Head of caudate nucleus (tissue), 42 donors: Measurements from ENCODE around the gene MEN1.

Source experiments
- DNase-seq, 42 donors: peaks; one replicate each; pipeline versions ENCODE4 v3.0.0 to v3.0.0-alpha.2; 2020 to 2021; ENCODE audit warnings: mixed read lengths in 7 of 42
- intact Hi-C: fragments of 100-400 bp; cut with DNase I; formaldehyde crosslinking; loops from one replicate; pipeline ENCODE4 v1.15.0; 2022

MEN1 gene

GRCh38 chr11:64810271-64810890 lies at the start of gene MEN1:
MEN1 (minus strand) TSS chr11:64810551; CDS start chr11:64810109, 442 bp downstream.
- intact Hi-C loops = no loop called here

GRCh38 chr11:64859542-64860414 lies 49.4 kb upstream of the MEN1 start:
- intact Hi-C loops = no loop called here
- no peak for DNase-seq

More at GRCh38 chr11:64810271-64810890, at the start of gene MEN1:
- peak; percentile 90 to 99 (median 97) for DNase-seq

- intact Hi-C loops = no loop called here
These were observed 48.3 kb upstream of the MEN1 start for GRCh38 chr11:64858467-64859263.

DNA sequence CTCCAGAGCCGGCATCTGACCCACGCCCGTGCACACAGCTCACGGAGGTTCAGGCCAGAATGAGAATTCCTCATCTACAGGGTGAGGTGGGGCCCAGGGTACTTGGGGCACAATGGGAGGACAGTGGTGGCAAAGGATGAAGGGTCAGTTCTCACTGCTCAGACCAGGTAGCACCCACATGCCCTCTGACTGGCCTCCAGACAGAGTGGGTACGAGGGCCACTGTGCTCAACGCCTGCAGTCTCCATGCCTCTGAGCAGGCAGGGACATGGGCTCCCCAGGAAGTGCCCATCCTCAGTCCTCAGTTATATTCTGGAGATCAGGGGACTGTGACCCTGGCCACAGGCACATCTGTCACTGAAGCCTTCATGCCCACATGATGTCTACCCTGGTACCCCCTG lies 47.1 kb upstream of the MEN1 start:
- no peak for DNase-seq
- intact Hi-C loops = no loop called here

More at GRCh38 chr11:64858467-64859263, 48.3 kb upstream of the MEN1 start:
- DNase-seq = no peak

GRCh38 chr11:64856382-64857227 lies 46.3 kb upstream of the MEN1 start:
- intact Hi-C loops = no loop called here
- peak in 20 of 42 donors; percentile 19 to 73 (median 45) for DNase-seq

DNA sequence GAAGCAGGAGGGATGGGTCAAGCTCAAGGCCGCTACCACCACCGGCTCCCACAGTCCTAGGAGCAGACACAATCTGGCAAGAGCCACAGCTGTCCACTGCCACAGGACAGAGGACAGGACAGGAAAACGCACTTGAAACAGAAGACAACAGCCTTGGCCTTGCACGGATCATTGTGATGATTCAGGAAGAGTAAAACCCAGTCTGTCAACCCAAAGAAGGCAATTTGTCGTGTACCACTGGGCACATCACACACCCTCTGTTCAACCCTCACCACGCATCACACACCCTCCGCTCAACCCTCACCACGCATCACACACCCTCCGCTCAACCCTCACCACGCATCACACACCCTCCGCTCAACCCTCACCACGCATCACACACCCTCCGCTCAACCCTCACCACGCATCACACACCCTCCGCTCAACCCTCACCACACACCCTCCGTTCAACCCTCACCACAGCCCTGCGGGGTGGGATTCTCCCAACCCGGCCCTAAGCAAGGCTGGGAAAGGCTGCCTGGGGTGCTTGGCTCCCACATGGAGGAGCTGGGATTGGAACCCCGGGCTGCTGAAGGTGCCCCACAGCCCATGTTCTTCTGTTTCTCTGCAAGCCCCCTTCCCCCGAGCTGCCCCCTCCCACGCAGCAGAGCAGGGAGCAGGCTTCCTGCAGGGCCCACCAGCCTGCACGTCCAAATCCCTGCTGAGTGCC lies 45.4 kb upstream of the MEN1 start:
- DNase-seq = no peak
- intact Hi-C loops = no loop called here

DNA sequence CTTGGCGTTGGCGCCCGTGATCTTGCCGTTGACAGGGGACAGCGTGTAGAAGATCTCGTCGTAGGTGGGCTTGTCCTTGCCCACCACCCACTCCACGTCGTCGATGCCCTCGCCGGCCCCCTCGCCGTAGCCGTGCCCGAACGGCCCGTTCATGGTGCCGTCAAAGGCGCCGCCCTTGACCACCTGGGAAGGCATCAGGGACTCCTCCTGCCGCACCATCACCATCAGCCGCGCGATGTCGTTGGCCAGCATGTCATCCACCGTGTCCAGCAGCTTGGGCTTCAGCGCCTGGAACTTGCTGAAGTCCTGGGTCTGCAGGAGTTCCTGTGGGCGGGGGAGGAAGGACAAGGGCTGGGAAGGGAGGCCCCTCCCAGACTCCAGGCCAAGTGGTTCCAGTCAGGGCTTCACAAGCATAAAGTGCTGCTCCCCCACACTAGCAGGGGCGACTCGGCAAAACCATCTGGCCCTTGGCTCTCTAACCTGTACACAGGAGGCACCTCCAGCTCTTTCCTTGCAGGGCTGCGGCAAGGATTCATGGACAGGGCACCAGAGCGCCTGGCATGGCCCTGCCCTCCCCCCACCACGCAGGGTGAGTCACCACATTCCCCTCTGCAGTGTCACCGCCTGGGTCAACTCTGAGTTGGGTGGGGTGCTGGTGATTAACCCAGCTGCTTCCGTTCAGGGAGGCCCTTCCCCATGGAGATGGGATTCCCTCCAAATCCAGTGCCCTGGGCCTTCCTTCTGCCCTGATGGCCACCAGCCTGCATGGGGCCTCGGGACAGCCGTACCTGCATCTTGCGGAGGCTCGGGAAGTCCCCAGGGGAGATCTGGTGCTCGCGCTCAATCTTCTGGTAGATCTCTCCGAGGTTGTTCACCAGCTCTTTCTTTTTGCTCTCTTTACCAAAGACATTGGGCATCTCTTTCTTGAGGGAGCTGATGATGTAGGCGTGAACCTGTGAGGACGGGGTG lies 44.5 kb upstream of the MEN1 start:
- peak in 4 of 42 donors; percentile 27 to 70 (median 46) for DNase-seq
- intact Hi-C loops = no loop called here

DNA sequence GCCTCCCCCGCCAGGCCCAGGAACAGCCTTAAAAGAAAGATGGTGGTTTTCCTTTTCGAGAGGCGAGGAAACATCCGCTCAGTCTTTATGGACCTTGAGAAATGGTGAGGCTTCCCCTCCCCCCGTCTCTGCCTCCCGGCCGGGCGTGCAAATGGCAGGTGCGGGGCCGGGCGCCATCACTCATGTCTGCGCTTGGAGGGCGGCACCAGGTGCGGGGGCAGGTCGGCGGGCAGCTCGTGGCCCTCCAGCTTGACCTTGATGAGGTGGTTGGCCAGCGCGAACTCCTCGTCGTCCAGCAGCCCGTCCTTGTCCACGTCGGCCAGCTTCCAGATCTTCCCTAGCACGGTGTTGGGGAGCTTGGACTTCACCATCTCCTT lies 43.8 kb upstream of the MEN1 start:
- intact Hi-C loops = no loop called here
- no peak for DNase-seq

GRCh38 chr11:64853709-64854108 lies 43.4 kb upstream of the MEN1 start:
- DNase-seq = no peak
- intact Hi-C loops = no loop called here

DNA sequence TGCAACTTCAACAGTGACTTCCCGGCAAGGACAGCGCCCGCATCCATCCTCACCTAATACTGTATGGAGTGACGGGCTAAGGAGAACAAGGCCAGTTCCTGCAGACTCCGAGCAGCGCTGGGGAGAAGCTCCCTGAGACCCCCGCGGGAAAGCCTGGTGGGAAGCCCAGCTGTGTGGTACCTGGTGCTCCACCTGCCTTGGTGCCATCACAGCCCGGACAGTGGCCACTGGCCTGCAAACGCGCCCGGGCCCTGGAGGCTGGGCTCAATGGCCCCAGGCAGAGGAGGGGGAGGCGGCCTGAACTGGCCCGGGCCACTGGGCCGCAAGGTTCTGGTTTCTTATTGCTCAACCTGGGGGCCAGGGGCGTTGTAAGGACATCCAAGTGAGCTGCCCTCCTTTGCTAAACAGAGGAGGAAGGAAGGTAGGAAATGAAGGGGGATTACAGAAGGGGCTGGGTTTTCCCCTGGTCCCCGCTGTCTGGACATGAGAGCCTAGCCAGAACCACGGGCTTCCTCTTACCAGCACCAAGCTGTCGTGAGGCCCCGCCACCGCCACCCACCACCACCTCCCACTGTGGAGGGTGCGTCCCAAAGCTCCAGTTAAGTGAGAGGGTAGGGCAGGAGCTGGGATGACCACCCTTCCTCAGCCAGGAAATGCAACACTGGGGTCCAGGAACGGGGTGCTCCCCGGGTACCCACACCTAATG lies 42.6 kb upstream of the MEN1 start:
- intact Hi-C loops = no loop called here
- DNase-seq = no peak

DNA sequence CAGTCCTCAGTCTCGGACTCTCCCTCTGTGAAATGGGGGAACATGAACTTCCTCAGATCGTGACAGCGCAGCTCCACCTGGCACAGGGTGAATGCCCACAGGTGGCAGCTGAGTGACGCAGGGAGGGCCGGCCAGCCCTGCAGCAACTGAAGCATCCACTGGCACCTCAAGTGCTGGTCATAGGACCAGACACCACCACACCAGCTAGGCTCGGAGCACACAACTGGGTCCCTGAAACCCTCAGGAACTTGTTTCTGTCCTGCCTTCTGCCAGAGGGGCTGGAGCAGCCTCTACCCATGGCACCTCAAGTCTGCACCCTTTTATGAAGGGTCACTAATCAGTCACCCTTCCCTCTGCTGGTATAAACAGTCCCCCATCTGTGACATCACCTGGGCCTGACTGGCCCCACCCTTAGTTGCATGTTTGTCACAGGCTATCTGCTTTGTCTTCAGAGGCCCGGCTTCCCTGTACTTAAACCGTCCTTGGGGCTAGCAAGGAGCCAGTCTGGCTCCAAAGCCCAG lies 41.5 kb upstream of the MEN1 start:
- intact Hi-C loops = no loop called here
- DNase-seq = no peak

- intact Hi-C loops = no loop called here
- DNase-seq = no peak
These were observed 40.7 kb upstream of the MEN1 start for GRCh38 chr11:64850979-64851567.

- no peak for DNase-seq
These were observed 39.4 kb upstream of the MEN1 start for GRCh38 chr11:64849598-64850356.

GRCh38 chr11:64848826-64849597 lies 38.7 kb upstream of the MEN1 start:
- DNase-seq = no peak
- intact Hi-C loops = no loop called here

More at GRCh38 chr11:64849598-64850356, 39.4 kb upstream of the MEN1 start:
- intact Hi-C loops = no loop called here
